ENCODE results near the gene PARG.
"Not testable (repeated sequence)": the region's sequence is repeated elsewhere in the genome, so short reads cannot be mapped to it uniquely, and the experiment has no call there.

The PARG gene

GRCh38 chr10:49819234-49819958 lies 122.4 kb downstream of the PARG start:
- DNase-seq: no peak

DNA sequence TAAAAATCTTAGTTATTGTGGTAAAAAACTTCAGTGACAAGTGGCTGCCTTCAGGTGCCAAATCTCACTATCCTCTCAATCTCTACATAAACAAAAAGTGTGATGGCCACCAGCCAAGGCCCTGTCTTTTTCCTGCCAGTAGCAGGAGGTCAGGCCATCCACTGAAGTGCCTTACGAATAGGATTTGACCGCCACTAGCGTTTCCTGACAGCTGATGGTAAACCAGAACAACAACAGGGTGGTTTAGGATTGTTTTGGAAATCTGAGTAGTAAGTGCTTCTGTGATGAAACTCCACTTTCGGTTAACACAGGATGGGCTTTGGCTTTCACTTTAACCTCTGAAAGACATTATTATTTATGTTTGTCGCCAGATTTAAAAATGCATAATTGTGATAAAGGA lies 124.0 kb downstream of the PARG start:
- no peak for DNase-seq

DNA sequence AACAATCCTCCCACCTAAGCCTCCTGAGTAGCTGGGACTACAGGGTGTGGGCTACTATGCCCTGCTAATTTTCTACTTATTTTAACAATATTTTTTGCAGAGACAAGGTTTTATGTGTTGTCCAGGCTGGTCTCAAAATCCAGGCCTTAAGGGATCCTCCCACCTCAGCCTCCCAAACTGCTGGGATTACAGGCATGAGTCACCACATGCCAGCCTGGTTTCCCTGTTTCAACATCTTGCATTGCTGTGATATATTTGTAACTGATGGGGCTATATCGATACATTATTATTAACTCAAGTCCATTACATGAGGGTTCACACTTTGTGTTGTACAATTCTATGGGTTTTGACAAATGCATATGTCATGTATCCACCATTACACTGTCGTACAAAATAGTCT lies 137.8 kb downstream of the PARG start:
- DNase-seq: no peak

DNA sequence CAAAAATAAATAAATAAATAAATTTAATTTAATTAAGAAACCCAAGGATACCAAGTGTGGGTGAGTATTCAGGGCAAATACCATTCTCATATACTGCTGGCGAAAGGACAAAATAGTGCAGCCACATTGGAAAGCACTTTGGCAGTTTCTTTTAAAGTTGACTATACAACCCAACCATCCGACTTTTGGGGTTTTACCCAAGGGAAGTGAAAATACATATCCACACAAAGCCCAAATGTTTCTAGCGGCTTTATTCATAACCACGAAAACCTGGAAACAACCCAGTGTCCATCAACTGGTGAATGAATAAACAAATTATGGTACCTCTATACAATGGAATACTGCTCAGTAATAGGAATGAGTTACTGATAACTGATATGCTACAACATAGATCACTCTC lies 143.6 kb downstream of the PARG start:
- DNase-seq: no peak

- no peak for DNase-seq
Measured at GRCh38 chr10:49791100-49791499, 150.7 kb downstream of the PARG start.

DNA sequence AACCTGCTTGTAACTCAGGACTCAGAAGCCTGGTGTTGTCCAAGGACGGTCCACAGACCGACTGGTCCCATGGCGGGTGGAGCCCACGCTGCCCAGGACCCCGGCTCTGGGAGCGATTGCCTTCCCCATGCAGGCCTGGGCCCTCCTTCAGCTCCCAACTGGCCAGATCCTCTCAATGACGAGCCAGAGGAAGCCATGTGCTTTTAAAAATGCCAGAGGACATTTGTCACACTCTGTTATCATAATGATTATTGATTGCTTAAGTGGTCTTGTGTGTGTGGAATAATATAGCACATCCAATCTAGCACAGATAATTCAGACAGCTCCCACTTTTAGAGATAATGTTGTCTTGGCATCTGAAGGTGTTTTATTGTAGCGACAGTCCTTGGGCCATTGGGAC lies 157.1 kb downstream of the PARG start:
- no peak for DNase-seq

- no peak for DNase-seq
Measured at GRCh38 chr10:49783645-49784044, 158.2 kb downstream of the PARG start.

DNA sequence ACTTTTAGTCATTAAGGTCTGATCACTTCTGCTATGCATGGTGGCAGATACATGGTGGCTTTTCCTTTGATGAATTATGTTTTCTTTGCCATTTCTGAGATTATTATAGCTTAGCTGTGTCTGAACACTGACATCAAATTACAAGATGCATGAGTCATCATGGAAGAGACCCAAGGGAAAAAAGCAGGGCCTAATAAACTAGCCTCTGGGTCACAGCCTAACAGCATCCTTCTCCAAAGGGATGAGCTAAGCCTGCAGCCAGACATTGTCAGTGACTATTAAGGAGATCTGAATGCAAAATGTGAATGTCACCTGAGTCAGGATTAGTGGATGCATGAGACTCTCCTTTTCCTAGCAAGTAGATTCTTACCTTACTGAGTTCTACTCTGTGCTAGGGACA lies 160.6 kb downstream of the PARG start:
- DNase-seq: no peak

DNA sequence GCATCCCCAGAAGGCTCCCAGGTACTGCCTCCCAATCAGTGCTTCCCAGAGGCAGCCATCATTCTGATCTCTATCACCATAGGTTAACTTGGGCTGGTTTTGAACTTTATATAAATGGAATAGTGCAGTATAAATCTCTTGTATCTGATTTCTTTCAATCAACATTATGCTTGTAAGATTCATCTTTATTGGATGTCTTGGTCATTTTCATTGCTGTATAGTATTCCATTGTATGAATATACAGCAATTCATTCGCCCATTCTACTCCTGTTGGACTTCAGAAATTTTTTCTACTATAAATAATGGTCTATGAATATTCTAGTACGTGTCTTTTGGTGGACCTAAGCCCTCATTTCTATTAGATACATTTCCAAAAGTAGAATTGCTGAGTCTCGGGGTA lies 163.6 kb downstream of the PARG start:
- no peak for DNase-seq

GRCh38 chr10:49776851-49777250 lies 165.0 kb downstream of the PARG start:
- DNase-seq: no peak

- DNase-seq: no peak
Measured at GRCh38 chr10:49775014-49775413, 166.8 kb downstream of the PARG start.

DNA sequence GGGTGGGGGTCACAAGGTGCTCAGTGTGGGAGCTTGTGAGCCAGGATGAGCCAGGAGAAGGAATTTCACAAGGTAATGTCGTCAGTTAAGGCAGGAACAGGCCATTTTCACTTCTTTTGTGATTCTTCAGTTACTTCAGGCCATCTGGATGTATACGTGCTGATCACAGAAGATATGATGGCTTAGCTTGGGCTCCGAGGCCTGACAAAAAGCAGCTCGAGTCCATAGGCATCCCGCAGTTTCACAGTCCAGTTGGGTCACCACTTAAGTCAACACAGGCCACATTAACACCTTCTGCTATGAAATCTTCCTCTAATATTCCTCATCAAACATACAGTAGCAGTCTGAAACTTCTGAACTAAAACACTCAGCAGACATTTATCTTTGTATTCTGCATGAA lies 168.9 kb downstream of the PARG start:
- not testable (repeated sequence) for DNase-seq

DNA sequence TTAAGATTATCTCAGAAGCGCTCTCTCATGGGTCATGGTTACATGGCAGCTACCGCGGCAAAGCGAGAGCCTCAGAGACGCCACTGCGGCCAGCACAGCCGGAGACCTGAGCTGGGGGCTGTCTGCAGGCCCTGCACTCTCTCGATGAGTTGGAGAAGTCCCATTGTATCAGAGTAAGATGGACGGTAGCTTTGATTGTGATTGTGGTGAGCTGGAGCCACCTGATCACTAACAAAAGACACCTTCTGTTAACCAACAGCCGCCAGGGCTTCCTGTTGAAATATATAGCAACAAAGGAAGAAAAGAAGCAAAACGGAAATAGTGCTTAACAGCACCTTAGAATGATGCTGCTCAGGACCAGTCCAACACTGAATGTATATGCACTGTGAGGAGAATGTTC lies 170.8 kb downstream of the PARG start:
- DNase-seq: not testable (repeated sequence)

DNA sequence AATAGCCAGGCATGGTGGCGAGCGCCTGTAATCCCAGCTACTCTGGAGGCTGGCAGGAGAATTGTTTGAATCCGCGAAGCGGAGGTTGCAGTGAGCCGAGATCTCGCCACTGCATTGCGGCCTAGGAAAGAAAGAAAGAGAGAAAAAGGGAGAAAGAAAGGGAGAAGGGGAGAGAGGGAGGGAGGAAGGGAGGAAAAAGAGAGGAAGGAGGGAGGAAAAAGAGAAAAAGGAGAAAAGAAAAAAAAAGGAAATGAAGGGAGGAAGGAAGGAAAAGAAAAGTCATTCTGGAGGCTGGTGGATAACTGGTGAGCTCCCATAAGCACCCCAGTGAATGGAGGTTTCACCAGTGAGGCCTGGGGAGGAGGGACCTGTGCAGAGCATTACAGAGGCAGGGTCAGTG lies 172.1 kb downstream of the PARG start:
- no peak for DNase-seq

DNA sequence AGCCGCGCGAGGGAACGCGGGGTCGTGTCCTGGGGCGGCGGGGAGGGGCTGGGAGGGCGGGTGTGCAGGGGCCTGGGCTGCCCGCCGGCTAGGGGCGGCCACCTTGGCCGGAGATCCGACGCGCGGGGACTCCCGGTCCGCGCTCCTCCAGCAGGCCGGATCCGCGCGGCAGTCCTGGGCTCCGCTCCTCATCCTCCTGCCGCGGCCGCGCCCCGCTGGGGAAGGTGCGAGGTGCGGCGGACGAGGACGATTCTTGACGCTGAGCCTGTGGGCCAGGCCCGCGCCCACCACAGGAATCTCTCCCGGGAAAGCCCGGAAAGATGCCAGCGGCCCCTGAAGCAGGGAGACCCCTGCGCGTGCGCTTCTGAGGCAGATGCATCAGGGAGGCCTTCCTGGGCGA lies 173.1 kb downstream of the PARG start:
- no peak for DNase-seq

GRCh38 chr10:49768329-49768728 lies 173.5 kb downstream of the PARG start:
- no peak for DNase-seq
